Upper lobe of left lung (tissue), 6 donors: ENCODE data around the gene MINAR1. TPM values are rescaled to one million over a fixed set of nuclear protein-coding genes. Genes with fewer than 3 reads are reported as not detected.

ENCODE experiments used
- ATAC-seq, 2 donors: fragments of 200-7000 bp; cut with Tn5 transposase; one replicate each; pipeline ENCODE4 v1.9.1; 2022; ENCODE audit warnings: mild to moderate bottlenecking in 2 of 2, moderate library complexity in 2 of 2; ENCODE audit not compliant: low FRiP score in 2 of 2
- DNase-seq, 2 donors: peaks; one replicate each; pipeline ENCODE4 v3.0.0-alpha.2; 2019 to 2020
- H3K27ac ChIP-seq, 4 donors: fragments of 200-600 bp; sonication (generic); one replicate each; pipeline ENCODE4 v1.5.1; 2016 to 2019
- H3K27me3 ChIP-seq, 4 donors: fragments of 200-600 bp; sonication (generic); one replicate each; pipeline ENCODE4 v1.5.1; 2017 to 2019
- H3K36me3 ChIP-seq, 4 donors: fragments of 200-600 bp; sonication (generic); one replicate each; pipeline ENCODE4 v1.5.1; 2016 to 2019
- H3K4me1 ChIP-seq, 4 donors: fragments of 200-600 bp; sonication (generic); one replicate each; pipeline ENCODE4 v1.5.1; 2018 to 2019
- H3K4me3 ChIP-seq, 4 donors: fragments of 200-600 bp; sonication (generic); one replicate each; pipeline ENCODE4 v1.5.1; 2017 to 2019; ENCODE audit warnings: mild to moderate bottlenecking in 2 of 4, moderate library complexity in 1 of 4
- H3K9me3 ChIP-seq, 4 donors: fragments of 200-600 bp; sonication (generic); one replicate each; pipeline ENCODE4 v1.5.1; 2018 to 2019
- CTCF ChIP-seq, 6 experiments: fragments of 450-650 bp in 4 of 6; fragments of 200-600 bp in 2 of 6; sonication (generic) in 2 of 6; IDR thresholded peaks; one replicate each; pipeline ENCODE4 v1.5.1; 2016 to 2019; ENCODE audit warnings: antibody characterized with exemption in 6 of 6
- EP300 ChIP-seq, 4 donors: sonication (generic); formaldehyde crosslinking; IDR thresholded peaks; one replicate each; pipeline ENCODE4 v1.5.1; 2017; ENCODE audit warnings: antibody characterized with exemption in 4 of 4, control low read depth in 2 of 4
- POLR2A ChIP-seq, 4 donors: fragments of 450-650 bp; IDR thresholded peaks; one replicate each; pipeline ENCODE4 v1.5.1; 2016 to 2017; ENCODE audit warnings: antibody characterized with exemption in 4 of 4, mild to moderate bottlenecking in 2 of 4
- POLR2AphosphoS5 ChIP-seq, 2 donors: sonication (generic); formaldehyde crosslinking; IDR thresholded peaks; one replicate each; pipeline ENCODE4 v1.5.1; 2017; ENCODE audit warnings: antibody characterized with exemption in 2 of 2
- WGBS, 2 donors: methylation state at CpG; one replicate each; pipeline ENCODE4 v1.1.5; 2017 to 2018; 5-methylcytosine and 5-hydroxymethylcytosine counted together
- total RNA-seq, 6 donors: library from RNA; depleted of rRNA in 4 of 6; stranded (reverse); fragments of >200 nt in 4 of 6; gene quantifications; one replicate each; pipeline versions ENCODE4 v1.1.0 to v1.2.1, GENCODE V29; 2016 to 2021
- donor health status: DM: no; HTN: no; CAD: no; lungs with moderate emphysema.
- donor health status: DM: no; HTN: yes; CAD: no; lungs with severe emphysema.

MINAR1 gene
- total RNA-seq, 6 donors from 2014 or later, result 0.15 to 0.67 (median 0.30) TPM; not detected in 1

- TF ChIP-seq POLR2A (IDR thresholded peaks at IDR 0.05) (no peak), POLR2AphosphoS5 (IDR thresholded peaks at IDR 0.05) (no peak), CTCF (IDR thresholded peaks at IDR 0.05) (no peak), EP300 (IDR thresholded peaks at IDR 0.05) (no peak)
These were observed 35.9 kb downstream of the MINAR1 start for GRCh38 chr15:79467865-79468586.

GRCh38 chr15:79472446-79472845, 40.3 kb downstream of the MINAR1 start:
- no peak for TF ChIP-seq CTCF (IDR thresholded peaks at IDR 0.05)
- TF ChIP-seq POLR2A (IDR thresholded peaks at IDR 0.05), result no peak
- TF ChIP-seq EP300 (IDR thresholded peaks at IDR 0.05), result no peak
- TF ChIP-seq POLR2AphosphoS5 (IDR thresholded peaks at IDR 0.05), result no peak

More at GRCh38 chr15:79467865-79468586, 35.9 kb downstream of the MINAR1 start:
- 88 to 91% methylated on average over 17 of the region's 17 CpGs for WGBS, 2 donors
- peak in 1 of 2 donors; percentile 90 for ATAC-seq
- Histone ChIP-seq H3K27ac (no peak overlapping the region), H3K27me3 (no peaks in the 10 kb centered on the region), H3K36me3 (no peaks in the 10 kb centered on the region), H3K4me1 (no peaks in the 10 kb centered on the region), H3K9me3 (no peaks in the 10 kb centered on the region), H3K4me3 (no peak overlapping the region)
- DNase-seq, result no peak

GRCh38 chr15:79474252-79474651, 42.1 kb downstream of the MINAR1 start:
- Histone ChIP-seq H3K36me3 (no peaks in the 10 kb centered on the region), H3K27ac (no peak overlapping the region), H3K4me3 (no peak overlapping the region), H3K9me3 (no peaks in the 10 kb centered on the region), H3K4me1 (no peaks in the 10 kb centered on the region), H3K27me3 (no peaks in the 10 kb centered on the region)
- ATAC-seq (peak in 1 of 2 donors; percentile 88), DNase-seq (no peak)
- TF ChIP-seq EP300 (IDR thresholded peaks at IDR 0.05) (no peak), POLR2AphosphoS5 (IDR thresholded peaks at IDR 0.05) (no peak), CTCF (IDR thresholded peaks at IDR 0.05) (no peak), POLR2A (IDR thresholded peaks at IDR 0.05) (no peak)
- WGBS, 2 donors, result 67% methylated on average over 1 of the region's 1 CpG

More at GRCh38 chr15:79472446-79472845, 40.3 kb downstream of the MINAR1 start:
- no peak overlapping the region for H3K4me3 ChIP-seq
- H3K27ac ChIP-seq, result no peak overlapping the region
- DNase-seq, result no peak
- no peaks in the 10 kb centered on the region for H3K9me3 ChIP-seq
- H3K4me1 ChIP-seq, result no peaks in the 10 kb centered on the region
- WGBS, 2 donors, result 85 to 88% methylated on average over 3 of the region's 3 CpGs
- H3K27me3 ChIP-seq, result no peaks in the 10 kb centered on the region
- ATAC-seq, result no peak
- H3K36me3 ChIP-seq, result no peaks in the 10 kb centered on the region

GRCh38 chr15:79475306-79475705, 43.2 kb downstream of the MINAR1 start:
- H3K27me3 ChIP-seq, result no peaks in the 10 kb centered on the region

More at GRCh38 chr15:79475306-79475705, 43.2 kb downstream of the MINAR1 start:
- DNase-seq (no peak), ATAC-seq (peak in 1 of 2 donors; percentile 47)
- H3K27ac ChIP-seq, result no peak overlapping the region
- H3K4me3 ChIP-seq, result no peak overlapping the region
- no peaks in the 10 kb centered on the region for H3K36me3 ChIP-seq
- WGBS, 2 donors, result 59 to 65% methylated on average over 3 of the region's 3 CpGs
- no peaks in the 10 kb centered on the region for H3K9me3 ChIP-seq
- TF ChIP-seq EP300 (IDR thresholded peaks at IDR 0.05) (no peak), POLR2AphosphoS5 (IDR thresholded peaks at IDR 0.05) (no peak), POLR2A (IDR thresholded peaks at IDR 0.05) (no peak), CTCF (IDR thresholded peaks at IDR 0.05) (no peak)
- H3K4me1 ChIP-seq, result no peaks in the 10 kb centered on the region
